ENCODE measurements around the gene ERG. TPM values are rescaled to one million over a fixed set of nuclear protein-coding genes. Genes with fewer than 3 reads are reported as not detected.

The ERG gene
- polyA plus RNA-seq, 3 donors from 2014 or later, result not detected

DNA sequence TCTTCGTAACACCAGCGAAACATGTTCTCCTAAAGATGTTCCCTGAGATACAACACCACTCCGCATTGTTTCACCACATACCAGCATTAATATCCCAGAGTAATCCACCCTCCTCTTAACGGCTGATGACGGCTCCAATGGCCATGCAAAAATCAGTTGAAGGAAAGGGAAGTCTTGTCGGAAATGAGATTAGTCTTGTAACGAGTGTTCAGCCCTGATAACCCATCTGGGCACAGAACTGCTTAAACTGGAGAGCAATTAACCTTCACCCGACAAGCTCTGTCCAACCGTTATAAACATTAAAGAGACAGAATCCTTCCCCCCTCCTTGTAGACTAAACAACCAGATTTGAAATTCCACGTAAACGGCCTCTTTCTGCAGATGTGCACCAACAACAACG, 21.9 kb downstream of the ERG start:
- Mint-ChIP-seq H3K36me3 (no peaks in the 10 kb centered on the region), H3K9me3 (peaks cover 0 to 5% (median 0%) of the 10 kb centered on the region in 6 donors), H3K4me3 (peak overlapping the region in 1 of 5 donors; percentile 6), H3K27me3 (ENCODE audit: low read depth in 3 of 3) (peaks cover 5 to 42% (median 10%) of the 10 kb centered on the region in 3 donors), H3K27ac (no peak overlapping the region), H3K4me1 (peaks cover 11 to 38% of the 10 kb centered on the region in 2 donors)
- DNase-seq, result no peak

DNA sequence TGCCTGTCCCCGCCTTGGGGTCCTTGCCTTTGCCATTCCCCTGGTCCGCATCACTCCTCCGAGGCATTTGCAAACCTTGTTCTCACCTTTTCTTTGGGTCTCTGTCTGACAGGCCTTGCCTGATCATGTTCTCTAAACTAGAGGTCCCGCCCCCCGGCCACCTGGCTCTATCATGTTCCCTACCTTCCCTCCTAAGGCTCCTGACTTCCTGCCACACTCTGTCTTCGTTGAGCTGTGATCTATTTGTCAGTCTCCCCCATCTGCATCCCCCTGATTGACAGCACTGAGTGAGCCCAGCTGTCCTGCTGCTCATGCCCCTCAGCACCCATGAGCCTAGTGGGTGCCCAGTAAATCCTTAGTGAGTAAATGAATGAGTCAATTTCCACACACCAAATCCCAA, 22.8 kb downstream of the ERG start:
- no peak overlapping the region for H3K27ac Mint-ChIP-seq
- DNase-seq, result no peak
- H3K36me3 Mint-ChIP-seq, result no peaks in the 10 kb centered on the region
- no peak overlapping the region for H3K4me3 Mint-ChIP-seq
- H3K9me3 Mint-ChIP-seq, result peaks cover 0 to 5% (median 0%) of the 10 kb centered on the region in 6 donors
- H3K27me3 Mint-ChIP-seq (ENCODE audit: low read depth in 3 of 3), result peaks cover 5 to 49% (median 10%) of the 10 kb centered on the region in 3 donors
- H3K4me1 Mint-ChIP-seq, result peaks cover 11 to 38% of the 10 kb centered on the region in 2 donors

DNA sequence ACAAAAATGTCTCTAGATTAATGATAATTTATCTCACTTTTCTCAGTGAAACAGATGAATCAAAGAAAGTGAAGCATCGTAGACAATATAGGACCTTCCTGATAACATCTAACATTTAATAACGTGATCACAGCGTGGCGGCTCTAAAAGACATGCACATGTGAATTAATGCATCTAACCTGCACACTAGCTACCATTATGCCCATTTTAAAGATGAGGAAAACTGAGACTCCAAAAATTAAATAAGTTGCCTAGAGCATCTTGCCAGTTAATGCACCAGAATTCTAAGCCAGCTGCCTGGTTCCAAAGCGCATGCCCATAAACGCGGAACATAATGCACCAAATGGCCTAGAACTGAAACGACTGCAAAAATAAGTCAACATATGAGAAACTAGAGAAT, 23.5 kb downstream of the ERG start:
- H3K36me3 Mint-ChIP-seq, result no peaks in the 10 kb centered on the region
- H3K4me3 Mint-ChIP-seq, result no peak overlapping the region
- H3K9me3 Mint-ChIP-seq, result peaks cover 0 to 5% (median 0%) of the 10 kb centered on the region in 6 donors
- no peak for DNase-seq
- peaks cover 5 to 47% (median 10%) of the 10 kb centered on the region in 3 donors for H3K27me3 Mint-ChIP-seq (ENCODE audit: low read depth in 3 of 3)
- peaks cover 11 to 38% of the 10 kb centered on the region in 2 donors for H3K4me1 Mint-ChIP-seq
- no peak overlapping the region for H3K27ac Mint-ChIP-seq

DNA sequence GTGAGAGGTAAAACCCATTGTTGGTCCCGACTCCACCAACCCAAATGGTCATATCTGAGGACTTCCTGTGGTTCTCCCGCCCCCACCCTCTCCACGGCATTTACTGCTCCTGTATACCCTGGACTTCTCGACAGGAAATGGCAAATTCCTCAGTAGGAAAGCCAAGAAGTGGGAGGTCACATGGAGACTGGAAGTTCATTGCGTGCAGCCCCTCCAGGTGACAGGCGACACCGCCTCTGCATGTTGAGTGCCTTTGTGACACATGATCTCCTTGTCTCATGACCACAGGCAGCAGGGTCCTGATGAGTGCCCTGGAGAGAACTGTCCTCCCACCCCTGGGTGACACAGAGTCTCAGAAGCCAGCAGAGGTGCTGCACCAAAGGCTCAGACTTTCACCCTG, 24.2 kb downstream of the ERG start:
- H3K27ac Mint-ChIP-seq, result no peak overlapping the region
- peaks cover 0 to 5% (median 0%) of the 10 kb centered on the region in 6 donors for H3K9me3 Mint-ChIP-seq
- peaks cover 5 to 46% (median 10%) of the 10 kb centered on the region in 3 donors for H3K27me3 Mint-ChIP-seq (ENCODE audit: low read depth in 3 of 3)
- H3K4me1 Mint-ChIP-seq, result peaks cover 11 to 38% of the 10 kb centered on the region in 2 donors
- H3K36me3 Mint-ChIP-seq, result no peaks in the 10 kb centered on the region
- H3K4me3 Mint-ChIP-seq, result no peak overlapping the region
- no peak for DNase-seq

DNA sequence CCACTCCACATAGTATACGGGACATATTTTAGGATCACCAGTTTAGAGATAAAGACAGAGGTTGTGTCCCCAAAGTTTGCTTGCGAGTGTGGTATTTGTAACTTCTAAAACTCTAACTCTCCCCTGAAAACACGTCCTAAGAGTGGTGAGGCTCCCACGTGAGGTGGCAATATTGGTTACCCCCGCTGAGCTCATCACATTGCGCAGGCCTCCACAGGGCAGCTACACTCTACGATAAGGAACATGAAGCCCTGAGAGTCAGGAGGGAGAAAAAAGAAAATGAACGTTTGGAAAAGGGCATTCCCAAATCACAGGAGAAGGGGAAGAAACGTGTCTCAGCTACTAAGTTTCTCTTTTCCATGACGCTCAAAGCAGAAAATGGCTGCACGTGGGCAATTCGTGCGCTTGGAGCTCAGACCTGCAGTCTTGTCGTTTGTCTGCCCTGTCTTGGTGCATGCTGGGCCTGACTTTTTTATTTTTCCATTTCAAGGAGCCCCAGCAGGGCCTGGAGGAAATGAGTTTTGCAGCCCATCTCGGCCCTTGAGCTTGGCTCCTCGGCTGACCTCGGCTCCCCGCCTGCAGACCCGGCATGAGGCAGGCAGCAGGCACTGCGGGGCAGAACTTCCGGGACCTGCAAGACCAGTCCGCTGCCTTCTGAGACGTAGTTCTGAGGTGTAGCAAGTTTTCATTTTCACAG, 25.7 kb downstream of the ERG start:
- Mint-ChIP-seq H3K27ac (no peak overlapping the region), H3K36me3 (no peaks in the 10 kb centered on the region), H3K4me1 (peaks cover 8 to 25% of the 10 kb centered on the region in 2 donors), H3K9me3 (peaks cover 0 to 5% (median 0%) of the 10 kb centered on the region in 6 donors), H3K27me3 (ENCODE audit: low read depth in 3 of 3) (peaks cover 5 to 46% (median 6%) of the 10 kb centered on the region in 3 donors), H3K4me3 (peak overlapping the region in 2 of 5 donors; percentile 22 to 39)
- DNase-seq, result peak in 1 of 3 donors; percentile 5

DNA sequence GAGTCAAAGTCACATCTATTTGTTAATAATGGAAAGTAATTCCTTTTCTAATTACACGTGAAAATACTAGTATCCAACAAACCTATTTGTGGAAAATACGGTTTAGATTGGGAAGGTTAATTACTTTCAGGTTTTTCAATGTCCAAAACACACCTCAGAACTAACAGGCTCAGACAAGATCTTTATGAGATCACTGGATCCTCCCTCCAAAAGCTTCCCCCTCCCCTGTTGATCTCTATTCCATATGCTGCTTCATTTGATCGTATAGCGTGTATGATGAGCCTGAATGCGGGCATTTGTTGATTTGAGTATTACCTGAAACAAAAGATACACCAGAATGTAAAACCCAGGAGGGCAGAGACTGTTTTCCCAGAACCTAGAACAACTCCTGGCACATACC, 26.5 kb downstream of the ERG start:
- DNase-seq, result no peak
- peaks cover 0 to 5% (median 0%) of the 10 kb centered on the region in 6 donors for H3K9me3 Mint-ChIP-seq
- no peak overlapping the region for H3K27ac Mint-ChIP-seq
- H3K4me1 Mint-ChIP-seq, result peaks cover 3 to 25% of the 10 kb centered on the region in 2 donors
- H3K27me3 Mint-ChIP-seq (ENCODE audit: low read depth in 3 of 3), result peaks cover 0 to 43% (median 6%) of the 10 kb centered on the region in 3 donors
- no peak overlapping the region for H3K4me3 Mint-ChIP-seq
- H3K36me3 Mint-ChIP-seq, result no peaks in the 10 kb centered on the region

DNA sequence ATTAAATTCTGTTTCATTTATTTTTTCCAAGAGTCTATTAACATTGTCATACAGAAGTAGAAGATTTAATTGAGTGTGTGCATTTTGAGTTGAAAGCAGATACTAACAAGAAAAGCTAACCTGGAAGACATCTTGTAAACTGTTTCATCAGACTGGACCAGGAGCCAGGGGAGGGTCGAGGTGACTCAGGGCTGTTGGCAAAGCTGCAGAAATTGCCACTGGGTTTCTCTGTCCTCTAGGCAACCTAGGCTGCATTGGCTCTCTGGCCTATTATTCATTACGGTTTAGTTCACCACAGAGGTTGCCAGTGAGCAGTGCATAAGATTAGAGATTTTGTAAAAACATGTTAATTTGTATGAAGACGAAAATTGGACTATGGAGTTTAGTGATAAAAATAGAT, 27.5 kb downstream of the ERG start:
- no peak overlapping the region for H3K27ac Mint-ChIP-seq
- H3K4me3 Mint-ChIP-seq, result no peak overlapping the region
- peaks cover 0 to 3% (median 0%) of the 10 kb centered on the region in 6 donors for H3K9me3 Mint-ChIP-seq
- peaks cover 3 to 19% of the 10 kb centered on the region in 2 donors for H3K4me1 Mint-ChIP-seq
- DNase-seq, result no peak
- H3K36me3 Mint-ChIP-seq, result no peaks in the 10 kb centered on the region
- H3K27me3 Mint-ChIP-seq (ENCODE audit: low read depth in 3 of 3), result peaks cover 2 to 36% (median 6%) of the 10 kb centered on the region in 3 donors

DNA sequence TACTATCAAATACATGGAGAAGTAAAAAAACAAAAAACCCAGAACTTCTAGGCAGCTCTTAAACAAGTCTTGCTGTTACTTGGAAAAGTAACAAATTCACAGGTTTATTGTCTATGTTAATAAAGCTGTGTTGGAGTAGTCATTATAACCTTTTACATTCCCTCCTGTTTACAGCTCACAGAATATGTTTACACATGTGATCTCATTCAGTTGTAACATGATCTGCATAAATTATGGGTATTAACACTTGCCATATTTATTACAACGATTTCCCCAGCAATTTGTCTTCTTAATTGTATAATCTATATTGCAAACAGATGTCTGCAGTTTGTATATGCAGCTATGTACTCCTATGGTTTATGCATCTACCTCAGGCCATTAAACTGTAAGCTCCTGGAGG, 28.6 kb downstream of the ERG start:
- Mint-ChIP-seq H3K36me3 (no peaks in the 10 kb centered on the region), H3K27ac (no peak overlapping the region), H3K27me3 (ENCODE audit: low read depth in 3 of 3) (peaks cover 2 to 29% (median 2%) of the 10 kb centered on the region in 3 donors), H3K9me3 (peaks cover 0 to 3% (median 0%) of the 10 kb centered on the region in 6 donors), H3K4me1 (peaks cover 3 to 19% of the 10 kb centered on the region in 2 donors), H3K4me3 (no peak overlapping the region)
- no peak for DNase-seq

DNA sequence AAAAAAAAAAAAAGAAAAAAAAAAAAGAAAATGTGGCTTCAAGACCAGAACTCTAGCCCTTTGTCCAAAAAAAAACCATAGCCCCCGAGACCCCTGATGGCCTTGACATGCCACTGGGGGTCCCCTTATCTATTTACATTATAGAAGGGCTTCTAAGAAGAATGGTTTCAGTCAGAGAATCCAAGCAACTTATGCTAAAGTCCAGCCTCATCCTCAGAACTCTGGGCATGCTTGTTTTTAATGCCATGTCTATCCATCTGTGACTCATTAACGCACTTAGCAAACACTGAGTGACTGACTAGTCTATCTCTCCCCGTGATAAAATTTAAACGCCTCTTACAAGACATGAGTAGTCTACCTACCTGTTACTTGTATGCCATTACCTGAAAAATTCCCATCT, 29.3 kb downstream of the ERG start:
- H3K36me3 Mint-ChIP-seq, result no peaks in the 10 kb centered on the region
- no peak for DNase-seq
- no peak overlapping the region for H3K27ac Mint-ChIP-seq
- peaks cover 0 to 3% (median 0%) of the 10 kb centered on the region in 6 donors for H3K9me3 Mint-ChIP-seq
- H3K4me3 Mint-ChIP-seq, result no peak overlapping the region
- H3K4me1 Mint-ChIP-seq, result peaks cover 3 to 19% of the 10 kb centered on the region in 2 donors
- H3K27me3 Mint-ChIP-seq (ENCODE audit: low read depth in 3 of 3), result peaks cover 2 to 27% (median 2%) of the 10 kb centered on the region in 3 donors

DNA sequence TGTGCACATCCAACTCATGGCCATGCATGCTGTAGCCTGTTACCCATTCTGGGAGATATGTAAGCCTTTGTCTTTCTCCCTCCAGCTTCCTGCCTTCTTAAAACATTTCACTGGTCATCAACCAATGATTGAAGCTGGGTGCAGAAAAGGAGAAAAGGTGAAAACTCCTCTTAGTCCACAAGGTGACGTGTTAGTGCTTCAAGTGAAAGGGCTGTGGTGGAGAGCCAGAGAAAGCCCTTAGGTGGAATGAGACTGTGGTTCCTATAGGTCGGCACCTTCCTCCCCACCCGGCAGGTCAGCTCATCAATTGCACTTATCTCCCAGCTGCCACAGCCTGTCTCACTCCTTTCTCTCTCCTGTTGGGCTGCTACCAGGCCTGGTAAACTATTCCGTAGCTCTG, 30.4 kb downstream of the ERG start:
- no peak overlapping the region for H3K4me3 Mint-ChIP-seq
- H3K27me3 Mint-ChIP-seq (ENCODE audit: low read depth in 3 of 3), result peaks cover 2 to 17% (median 4%) of the 10 kb centered on the region in 3 donors
- peaks cover 3 to 13% of the 10 kb centered on the region in 2 donors for H3K4me1 Mint-ChIP-seq
- DNase-seq, result no peak
- no peaks in the 10 kb centered on the region for H3K9me3 Mint-ChIP-seq
- no peaks in the 10 kb centered on the region for H3K36me3 Mint-ChIP-seq
- H3K27ac Mint-ChIP-seq, result no peak overlapping the region

DNA sequence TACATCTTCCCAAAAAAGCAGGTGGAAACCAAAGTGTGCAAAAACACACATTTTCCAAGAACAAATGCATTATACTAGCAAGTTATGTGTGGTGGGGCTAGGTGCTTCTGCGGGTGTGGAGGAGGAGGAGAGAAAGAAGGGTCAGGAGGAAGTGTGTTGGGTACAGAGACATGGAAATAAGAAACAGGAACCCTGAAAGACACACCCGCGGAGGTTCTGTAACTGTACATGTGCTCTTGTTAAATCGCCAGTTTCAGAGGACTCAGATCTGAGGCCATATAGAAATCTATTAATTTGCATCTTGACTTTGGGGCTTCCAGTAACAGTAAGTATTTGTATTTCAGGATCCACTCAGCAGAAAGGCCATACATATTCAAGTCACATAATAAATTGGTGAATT, 30.9 kb downstream of the ERG start:
- DNase-seq, result no peak
- H3K9me3 Mint-ChIP-seq, result no peaks in the 10 kb centered on the region
- peaks cover 1 to 8% of the 10 kb centered on the region in 2 donors for H3K4me1 Mint-ChIP-seq
- no peak overlapping the region for H3K27ac Mint-ChIP-seq
- peaks cover 2 to 15% (median 4%) of the 10 kb centered on the region in 3 donors for H3K27me3 Mint-ChIP-seq (ENCODE audit: low read depth in 3 of 3)
- no peaks in the 10 kb centered on the region for H3K36me3 Mint-ChIP-seq
- H3K4me3 Mint-ChIP-seq, result no peak overlapping the region

DNA sequence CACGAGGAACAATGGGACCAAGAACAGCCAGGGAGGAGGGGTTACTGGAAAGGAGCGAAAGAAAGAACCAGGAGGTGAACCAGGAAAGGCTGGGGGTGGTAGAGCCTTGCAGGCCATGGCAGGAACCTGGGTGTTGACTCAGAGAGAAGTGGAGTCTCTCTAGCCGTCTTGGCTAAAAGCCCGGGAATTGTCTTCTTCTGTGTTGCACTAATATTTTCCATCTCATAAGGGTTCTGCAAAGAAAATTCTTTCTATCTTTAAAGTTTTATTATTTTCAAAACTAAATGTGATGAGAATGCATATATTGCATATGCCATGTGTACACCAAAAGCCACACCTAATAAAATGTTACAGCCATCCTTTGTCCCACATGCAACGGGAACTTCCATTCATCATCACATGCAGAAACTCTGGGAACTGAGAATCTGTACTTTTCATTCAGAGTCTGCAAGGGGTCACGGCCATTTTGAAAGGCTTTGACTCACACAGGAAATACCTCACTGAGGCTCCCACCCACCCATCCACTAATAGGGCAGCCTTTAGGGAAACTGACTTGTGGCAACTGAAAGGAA, 38.0 kb downstream of the ERG start:
- Mint-ChIP-seq H3K36me3 (no peaks in the 10 kb centered on the region), H3K9me3 (no peaks in the 10 kb centered on the region), H3K27me3 (ENCODE audit: low read depth in 3 of 3) (peaks cover 3 to 10% (median 7%) of the 10 kb centered on the region in 3 donors), H3K4me1 (no peaks in the 10 kb centered on the region), H3K4me3 (no peak overlapping the region), H3K27ac (no peak overlapping the region)
- no peak for DNase-seq

DNA sequence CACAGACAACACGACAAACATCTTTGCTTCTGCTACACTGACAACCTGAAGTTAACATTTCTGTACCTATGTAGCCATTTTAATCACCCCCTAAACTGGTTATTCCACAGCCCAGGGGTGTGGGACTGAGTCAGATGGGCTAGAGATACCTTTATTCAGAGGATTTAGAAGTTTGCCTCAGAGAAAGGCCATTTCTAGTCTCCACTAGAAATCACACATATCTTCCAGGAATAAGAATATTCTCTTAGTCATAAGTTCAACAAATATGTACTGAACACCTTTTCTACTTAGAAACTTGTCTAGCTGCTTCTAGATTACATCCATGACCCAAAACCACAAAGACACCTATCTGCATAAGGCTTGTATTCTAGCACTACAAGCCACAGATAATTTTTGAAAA, 38.8 kb downstream of the ERG start:
- H3K36me3 Mint-ChIP-seq, result no peaks in the 10 kb centered on the region
- H3K27me3 Mint-ChIP-seq (ENCODE audit: low read depth in 3 of 3), result peaks cover 5 to 7% (median 5%) of the 10 kb centered on the region in 3 donors
- no peaks in the 10 kb centered on the region for H3K9me3 Mint-ChIP-seq
- DNase-seq, result no peak
- no peaks in the 10 kb centered on the region for H3K4me1 Mint-ChIP-seq
- H3K4me3 Mint-ChIP-seq, result no peak overlapping the region
- H3K27ac Mint-ChIP-seq, result no peak overlapping the region

DNA sequence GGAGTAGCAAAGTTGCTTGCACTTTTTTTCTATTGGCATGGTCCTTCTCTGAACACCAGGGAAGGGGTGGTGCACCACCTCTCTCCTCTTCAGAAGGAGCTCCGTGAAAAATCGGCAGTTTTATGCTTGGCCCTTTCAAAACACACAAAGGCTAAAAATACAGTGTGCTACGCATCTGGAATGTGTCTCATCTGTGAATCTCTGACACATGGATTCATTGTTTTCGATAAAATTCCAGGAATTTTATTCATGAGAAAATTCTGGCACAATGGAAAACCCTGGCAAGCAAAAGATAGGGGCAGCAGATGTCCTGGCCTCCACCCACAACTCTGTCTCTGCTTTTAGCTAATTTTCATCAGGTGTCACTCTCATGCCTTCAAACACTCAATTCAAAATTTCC, 42.9 kb downstream of the ERG start:
- no peaks in the 10 kb centered on the region for H3K4me1 Mint-ChIP-seq
- no peak for DNase-seq
- no peak overlapping the region for H3K4me3 Mint-ChIP-seq
- no peaks in the 10 kb centered on the region for H3K36me3 Mint-ChIP-seq
- no peaks in the 10 kb centered on the region for H3K9me3 Mint-ChIP-seq
- peaks cover 3 to 9% (median 5%) of the 10 kb centered on the region in 3 donors for H3K27me3 Mint-ChIP-seq (ENCODE audit: low read depth in 3 of 3)
- no peak overlapping the region for H3K27ac Mint-ChIP-seq

Data from immature natural killer cell (primary cell).